NCI-H2081 treated with DMSO at 0.1 percent for 48 hours (cell line): ENCODE results near the gene SLC34A2.
"Not testable (repeated sequence)": the region's sequence is repeated elsewhere in the genome, so short reads cannot be mapped to it uniquely, and the experiment has no call there.

Source experiments
- DNase-seq: peaks from one replicate; lab custom pipeline; 2025; lab: John Stamatoyannopoulos, UW

Gene SLC34A2

DNA sequence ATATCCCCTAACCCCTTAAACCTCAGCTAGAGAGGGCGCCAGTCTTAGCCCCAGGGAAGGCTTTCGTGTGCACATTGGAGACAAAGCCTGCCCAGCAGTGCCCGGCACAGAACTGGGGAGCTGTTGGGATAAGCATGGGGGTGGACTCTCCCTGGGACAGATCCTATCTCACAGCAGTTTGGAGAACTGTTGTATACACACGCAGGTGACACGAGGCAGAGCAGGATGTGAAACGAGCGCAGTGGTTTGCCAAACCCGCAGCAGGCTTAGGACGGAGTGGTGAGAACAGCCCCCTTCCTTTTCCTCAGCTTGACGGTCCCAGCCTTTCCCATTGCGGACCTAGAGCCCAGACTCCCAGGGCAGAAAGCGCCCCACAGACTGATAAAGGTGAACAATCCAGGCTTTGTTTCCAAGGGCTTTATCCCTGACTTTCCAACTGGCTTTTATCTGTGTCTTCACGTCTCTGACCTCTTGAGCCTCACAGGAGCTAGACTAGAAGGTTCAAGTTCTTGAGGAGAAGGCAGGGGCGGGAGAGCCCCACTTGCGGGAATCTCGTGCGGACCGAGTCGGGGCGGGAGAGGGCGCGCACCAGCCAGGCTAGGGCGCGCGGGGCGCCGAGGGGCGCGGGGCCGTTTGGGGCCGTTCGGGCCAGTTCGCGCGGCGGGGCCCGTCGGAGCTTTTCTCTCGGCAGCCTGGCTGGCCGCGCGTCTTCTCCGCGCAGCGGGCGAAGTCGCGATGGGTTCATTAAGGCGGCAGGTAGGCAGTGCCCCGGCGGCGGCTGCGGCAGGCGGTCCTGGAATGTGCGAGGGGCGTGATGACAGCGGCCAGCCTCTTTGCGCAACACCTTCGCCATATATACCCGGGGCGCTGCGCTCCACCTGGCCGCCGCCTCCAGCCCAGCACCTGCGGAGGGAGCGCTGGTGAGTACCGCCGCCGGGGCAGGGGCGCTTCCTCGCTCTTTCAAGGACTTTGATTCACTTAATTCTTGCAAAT lies at the start of gene SLC34A2:
Gene SLC34A2 (plus strand): TSS at position 881 of the 993 bp plus-strand sequence. CDS start 6,650 bp downstream, outside the sequence.
- DNase-seq, result no peak

DNA sequence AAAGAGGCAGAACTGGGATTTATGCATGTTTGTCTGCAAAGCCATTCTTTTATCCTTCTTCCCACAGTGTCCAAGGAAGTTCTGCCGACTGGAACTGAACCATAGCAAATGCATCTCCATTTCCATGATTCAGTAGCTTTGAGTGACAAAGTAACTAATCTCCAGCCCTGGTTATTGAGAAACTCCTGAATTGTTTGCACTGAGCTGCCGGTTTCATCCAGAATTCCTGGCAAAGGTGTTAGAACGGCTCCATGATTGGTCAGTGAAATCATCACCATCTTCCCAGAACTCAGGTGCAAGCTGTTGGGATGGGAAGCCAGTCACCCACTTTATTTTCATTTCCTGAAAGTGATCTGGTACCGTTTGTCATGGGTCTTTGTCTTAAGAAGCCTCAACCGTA lies 47.0 kb upstream of the SLC34A2 start:
- DNase-seq, result no peak

DNA sequence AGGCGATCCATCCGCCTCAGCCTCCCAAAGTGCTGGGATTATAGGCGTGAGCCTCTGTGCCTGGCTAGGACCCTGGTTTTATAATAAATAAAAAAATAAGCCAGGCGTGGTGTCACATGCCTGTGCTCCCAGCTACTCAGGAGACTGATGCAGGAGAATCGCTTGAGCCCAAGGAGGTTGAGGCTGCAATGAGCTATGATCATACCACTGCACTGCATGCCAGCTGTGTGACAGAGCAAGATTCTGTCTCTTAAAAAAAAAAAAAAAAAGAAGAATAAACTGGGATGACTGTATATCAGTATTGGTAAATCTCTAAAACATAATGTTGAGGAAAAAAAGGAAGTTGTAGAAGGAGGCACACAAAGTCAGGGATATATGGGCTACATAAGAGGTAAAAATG lies 45.7 kb upstream of the SLC34A2 start:
- DNase-seq, result no peak

DNA sequence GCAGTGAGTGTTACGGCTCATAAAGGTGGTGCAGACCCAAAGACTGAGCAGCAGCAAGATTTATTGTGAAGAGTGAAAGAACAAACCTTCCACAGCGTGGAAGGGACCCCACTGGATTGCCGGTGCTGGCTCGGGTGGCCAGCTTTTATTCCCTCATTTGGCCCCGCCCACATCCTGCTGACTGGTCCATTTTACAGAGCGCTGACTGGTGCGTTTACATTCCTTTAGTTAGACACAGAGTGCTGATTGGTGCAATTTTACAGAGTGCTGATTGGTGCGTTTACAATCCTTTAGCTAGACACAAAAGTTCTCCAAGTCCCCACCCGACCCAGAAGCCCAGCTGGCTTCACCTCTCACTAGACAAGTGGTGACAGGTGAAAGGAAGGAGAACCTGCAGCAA lies 42.0 kb upstream of the SLC34A2 start:
- not testable (repeated sequence) for DNase-seq

DNA sequence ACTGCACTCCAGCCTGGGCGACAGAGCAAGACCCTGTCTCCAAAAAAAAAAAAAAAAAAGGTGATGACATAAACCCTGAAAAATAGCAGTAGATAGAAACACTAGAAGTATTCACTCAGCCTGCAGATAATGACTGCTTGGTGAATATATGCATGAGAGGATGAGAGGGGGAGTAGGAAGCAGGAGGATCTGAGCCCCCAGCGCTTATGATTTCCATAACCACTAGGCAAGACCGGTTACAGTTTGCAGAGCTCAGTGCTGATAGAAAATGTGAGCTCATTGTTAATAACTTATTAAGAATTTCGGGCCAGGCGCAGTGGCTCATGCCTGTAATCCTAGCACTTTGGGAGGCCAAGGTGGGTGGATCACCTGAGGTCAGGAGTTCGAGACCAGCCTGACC lies 40.8 kb upstream of the SLC34A2 start:
- no peak for DNase-seq

GRCh38 chr4:25621027-25621930 lies 34.4 kb upstream of the SLC34A2 start:
- no peak for DNase-seq

- no peak for DNase-seq
Measured at GRCh38 chr4:25624616-25625015, 31.0 kb upstream of the SLC34A2 start.

DNA sequence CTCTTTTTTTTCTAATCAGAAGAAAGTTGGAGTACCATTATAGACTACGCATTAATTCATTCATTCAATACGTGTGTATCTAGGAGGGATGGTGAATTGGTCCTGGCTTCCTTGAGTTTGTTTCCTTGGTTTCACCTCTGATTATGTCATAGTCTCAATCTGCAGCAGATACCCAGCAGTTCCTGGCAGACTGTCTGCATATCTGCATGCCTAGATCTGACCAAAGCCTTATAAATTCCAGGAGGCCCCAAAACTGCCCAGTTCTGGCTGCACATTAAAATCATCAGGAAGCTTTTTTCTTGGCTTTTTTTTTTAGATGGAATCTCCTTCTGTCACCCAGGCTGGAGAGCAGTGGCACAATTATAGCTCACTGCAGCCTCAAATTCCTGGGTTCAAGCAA lies 27.2 kb upstream of the SLC34A2 start:
- no peak for DNase-seq

DNA sequence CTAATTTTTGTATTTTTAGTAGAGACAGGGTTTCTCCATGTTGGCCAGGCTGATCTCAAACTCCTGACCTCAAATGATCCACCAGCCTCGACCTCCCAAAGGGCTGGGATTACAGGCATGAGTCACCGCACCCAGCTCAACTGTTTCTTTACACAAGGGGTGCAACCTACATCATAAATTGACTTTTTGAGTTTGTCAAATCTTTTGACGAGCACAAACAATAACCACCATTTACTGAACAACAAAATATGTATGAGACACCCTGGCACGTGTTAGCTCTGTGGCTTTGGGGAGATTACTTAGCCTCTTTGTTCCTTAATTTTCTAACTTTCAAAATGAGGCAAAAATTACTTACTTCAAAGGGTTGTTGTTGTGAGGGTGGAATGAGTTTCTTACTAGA lies 23.5 kb upstream of the SLC34A2 start:
- DNase-seq, result no peak

GRCh38 chr4:25633541-25633940 lies 22.1 kb upstream of the SLC34A2 start:
- DNase-seq, result no peak

- DNase-seq, result no peak
Measured at GRCh38 chr4:25635501-25635900, 20.1 kb upstream of the SLC34A2 start.

GRCh38 chr4:25637581-25638220 lies 17.9 kb upstream of the SLC34A2 start:
- no peak for DNase-seq

GRCh38 chr4:25638221-25638601 lies 17.4 kb upstream of the SLC34A2 start:
- DNase-seq, result no peak

DNA sequence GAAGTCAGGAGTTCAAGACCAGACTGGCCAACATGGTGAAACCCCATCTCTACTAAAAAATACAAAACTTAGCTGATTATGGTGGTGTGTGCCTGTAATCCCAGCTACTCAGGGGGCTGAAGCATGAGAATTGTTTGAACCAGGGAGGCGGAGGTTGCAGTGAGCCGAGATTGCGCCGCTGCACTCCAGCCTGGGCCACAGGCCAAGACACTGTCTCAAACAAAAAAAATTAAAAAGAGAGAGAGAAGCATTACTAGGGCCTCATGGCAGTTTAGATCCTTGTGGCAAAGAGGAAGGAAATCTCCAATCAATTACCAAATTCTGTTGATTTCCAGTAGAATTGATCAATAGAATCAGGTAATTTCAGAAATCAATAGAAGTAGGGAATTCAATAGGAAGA lies 16.8 kb upstream of the SLC34A2 start:
- no peak for DNase-seq

DNA sequence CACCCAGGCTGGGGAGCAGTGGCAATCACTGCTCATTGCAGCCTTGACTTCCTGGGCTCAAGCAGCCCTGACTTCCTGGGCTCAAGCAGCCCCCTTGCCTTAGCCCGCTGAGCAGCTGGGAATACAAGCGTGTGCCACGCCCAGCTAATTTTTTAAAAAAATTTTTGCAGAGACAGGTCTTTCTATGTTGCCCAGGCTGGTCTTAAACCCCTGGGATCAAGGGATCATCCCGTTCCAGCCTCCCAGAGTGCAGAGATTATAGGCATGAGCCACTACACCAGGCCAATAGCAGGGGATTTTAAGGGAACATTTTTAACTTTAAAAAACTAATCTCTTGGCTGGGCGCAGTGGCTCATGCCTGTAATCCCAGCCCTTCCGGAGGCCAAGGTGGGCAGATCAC lies 5.3 kb upstream of the SLC34A2 start:
- DNase-seq, result no peak

DNA sequence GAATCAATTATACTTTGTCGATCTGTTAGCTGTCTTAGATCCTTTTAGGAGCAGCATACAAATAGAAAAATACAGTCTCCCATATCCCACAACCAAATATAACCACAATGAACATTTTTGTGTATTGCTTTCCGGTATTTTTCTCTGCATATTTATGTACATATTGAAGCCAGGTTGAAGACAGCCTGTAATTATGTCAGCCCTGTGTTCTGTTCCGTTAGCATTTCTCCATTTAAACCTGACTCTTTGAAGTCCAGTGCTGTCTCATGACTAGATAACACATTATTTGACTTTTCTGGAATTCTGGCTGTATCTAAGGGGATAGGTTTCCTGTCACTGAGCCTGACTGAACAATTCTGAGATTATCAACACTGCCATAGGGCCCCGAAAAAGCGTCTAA lies 4.0 kb upstream of the SLC34A2 start:
- no peak for DNase-seq

DNA sequence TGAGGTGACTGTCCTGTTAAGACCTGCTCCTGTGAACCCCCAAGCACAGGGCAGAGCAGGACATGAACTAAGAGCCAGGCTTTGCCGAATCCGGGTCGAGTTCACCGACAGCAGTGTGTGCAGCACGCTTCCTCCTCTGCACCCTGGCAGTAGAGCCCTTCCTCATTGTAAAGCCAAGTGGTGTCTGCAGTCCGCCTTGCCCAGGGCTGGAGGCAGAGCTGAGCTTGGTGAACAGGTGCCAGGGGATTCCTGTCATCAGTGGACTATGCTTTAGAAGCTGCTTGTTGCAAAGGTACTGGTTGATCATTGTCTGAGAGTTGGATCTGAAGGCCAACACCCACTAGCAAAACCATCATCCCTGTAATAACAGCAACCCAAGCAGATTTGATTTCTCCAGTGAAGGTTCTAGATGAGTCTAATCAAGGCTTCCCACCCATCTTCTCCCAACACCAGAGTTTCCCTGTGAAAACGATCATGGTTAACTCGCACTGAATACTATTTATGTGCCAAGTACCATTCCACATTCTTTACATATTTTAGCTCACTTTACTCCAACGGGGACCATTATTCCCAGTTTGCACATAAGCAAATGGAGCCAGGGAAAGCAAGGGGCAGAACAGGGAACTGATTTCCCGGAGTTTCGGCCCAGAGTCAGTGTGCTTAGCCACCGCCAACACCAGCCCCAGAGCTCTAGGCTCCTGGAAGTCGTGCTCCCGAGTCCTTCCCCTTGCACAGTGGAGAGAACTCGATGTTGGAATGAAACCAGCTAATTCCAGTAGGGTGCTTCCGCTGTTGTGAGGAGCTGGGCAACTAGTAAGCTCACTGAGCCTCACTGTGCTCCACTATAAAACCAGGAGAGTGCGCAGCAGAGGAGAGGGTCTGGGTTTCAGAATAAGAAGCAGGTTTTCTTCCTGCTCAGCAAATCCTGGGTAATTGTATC lies 1.4 kb upstream of the SLC34A2 start:
- no peak for DNase-seq

GRCh38 chr4:25656031-25656430 lies 380 bp downstream of the SLC34A2 start:
- no peak for DNase-seq

DNA sequence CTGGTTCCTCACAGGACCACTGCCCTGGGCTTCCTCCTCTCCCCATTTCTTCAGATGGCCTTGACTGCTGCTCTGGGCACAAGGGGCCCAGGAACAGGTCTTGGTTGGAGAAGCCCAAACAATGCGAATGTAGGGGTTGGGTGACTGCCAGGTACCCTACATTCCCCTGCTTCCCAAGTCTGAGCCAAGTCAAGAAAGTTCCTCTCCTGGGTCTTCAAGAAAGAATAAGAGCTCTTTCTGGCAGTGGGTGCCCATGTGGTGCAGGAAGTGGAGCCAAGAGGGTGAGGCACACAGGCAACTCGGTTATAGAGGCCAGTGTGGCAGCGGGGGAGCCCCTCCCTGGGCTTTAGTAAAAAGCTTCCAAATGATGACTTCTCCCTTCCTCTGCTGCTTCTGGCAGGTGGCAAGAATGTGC lies 2.7 kb downstream of the SLC34A2 start:
- DNase-seq, result no peak

DNA sequence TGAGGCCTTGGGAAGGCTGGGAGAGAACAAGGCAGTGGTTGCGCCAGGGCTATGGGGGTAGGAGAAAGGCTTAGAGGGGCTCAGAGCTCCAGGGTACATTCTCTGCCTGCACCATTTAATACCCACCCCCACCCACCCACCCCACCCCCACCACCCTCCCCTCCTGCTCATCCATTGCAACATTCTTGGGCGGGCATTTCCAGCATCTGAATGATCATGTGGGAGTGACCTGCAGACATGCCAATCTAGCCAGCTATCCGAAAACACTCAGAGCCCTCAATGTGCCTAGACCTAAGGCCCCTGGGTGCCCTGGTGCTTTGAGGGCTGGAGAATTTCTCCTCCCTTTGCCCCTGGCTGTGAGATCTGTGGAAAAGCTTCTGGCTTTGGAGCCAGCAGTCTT lies 3.1 kb downstream of the SLC34A2 start:
- no peak for DNase-seq

GRCh38 chr4:25661441-25661840 lies 5.8 kb downstream of the SLC34A2 start:
- not testable (repeated sequence) for DNase-seq
